HEK293 (cell line): ENCODE data around the gene MAP1B.

Experiments
- CTCF ChIA-PET: fragments of 350-600 bp; formaldehyde crosslinking; extraction: SDS; loops from one replicate; lab custom pipeline; 2021; ENCODE audit warnings: antibody characterized with exemption; lab: Yijun Ruan, JAX
- POLR2A ChIA-PET: fragments of 300-600 bp; formaldehyde crosslinking; extraction: SDS; loops from one replicate; lab custom pipeline; 2020; ENCODE audit warnings: antibody characterized with exemption, inconsistent platforms; lab: Yijun Ruan, JAX
- H3K27ac ChIP-seq: fragments of 200-500 bp; sonication (Bioruptor generic); 2 replicates; pipeline ENCODE4 v1.5.1; 2014; ENCODE audit warnings: low read depth, low read length, control low read depth, inconsistent platforms; ENCODE audit errors: extremely low read depth
- H3K36me3 ChIP-seq, 2 experiments: fragments of 200-500 bp in 1 of 2; sonication (Bioruptor generic) in 1 of 2; 1 replicate in 1 of 2; 2 replicates in 1 of 2; pipeline ENCODE4 v1.5.1; 2014 to 2017; ENCODE audit warnings: inconsistent platforms in 2 of 2, low read length in 2 of 2; ENCODE audit not compliant: control insufficient read depth in 2 of 2, insufficient read depth in 1 of 2
- H3K4me1 ChIP-seq: fragments of 200-500 bp; sonication (Bioruptor generic); 2 replicates; pipeline ENCODE4 v1.5.1; 2014; ENCODE audit warnings: mild to moderate bottlenecking, low read length, inconsistent platforms; ENCODE audit not compliant: control insufficient read depth, insufficient read depth
- H3K4me3 ChIP-seq: 2 replicates; pipeline ENCODE4 v1.5.1; 2011; ENCODE audit warnings: low read depth, mild to moderate bottlenecking, control low read depth, low read length, moderate library complexity
- H3K9me3 ChIP-seq: fragments of 200-500 bp; sonication (Bioruptor generic); 2 replicates; pipeline ENCODE4 v1.5.1; 2014; ENCODE audit warnings: low read depth, low read length, inconsistent platforms; ENCODE audit not compliant: control insufficient read depth, insufficient read depth
- GLIS2 ChIP-seq: fragments of 450-650 bp; formaldehyde crosslinking; IDR thresholded peaks from 2 replicates; pipeline ENCODE4 v1.5.1; 2016; ENCODE audit warnings: missing biosample characterization, missing genetic modification characterization
- KLF7 ChIP-seq: fragments of 450-650 bp; formaldehyde crosslinking; IDR thresholded peaks from 2 replicates; pipeline ENCODE4 v1.5.1; 2016; ENCODE audit warnings: missing biosample characterization, missing genetic modification characterization, borderline replicate concordance
- MZF1 ChIP-seq: fragments of 450-650 bp; formaldehyde crosslinking; IDR thresholded peaks from 2 replicates; pipeline ENCODE4 v1.5.1; 2017; ENCODE audit warnings: missing biosample characterization, missing genetic modification characterization, borderline replicate concordance
- OSR2 ChIP-seq: fragments of 450-650 bp; formaldehyde crosslinking; IDR thresholded peaks from 2 replicates; pipeline ENCODE4 v1.5.1; 2016; ENCODE audit warnings: missing biosample characterization, missing genetic modification characterization
- SP2 ChIP-seq: fragments of 450-650 bp; formaldehyde crosslinking; IDR thresholded peaks from 2 replicates; pipeline ENCODE4 v1.5.1; 2016; ENCODE audit warnings: missing biosample characterization, missing genetic modification characterization
- ZBTB1 ChIP-seq: fragments of 450-650 bp; formaldehyde crosslinking; IDR thresholded peaks from 2 replicates; pipeline ENCODE4 v1.5.1; 2016; ENCODE audit warnings: missing biosample characterization, missing genetic modification characterization
- ZFP37 ChIP-seq: fragments of 450-650 bp; formaldehyde crosslinking; IDR thresholded peaks from 2 replicates; pipeline ENCODE4 v1.5.1; 2016; ENCODE audit warnings: missing biosample characterization, missing genetic modification characterization
- ZFP69B ChIP-seq: fragments of 450-650 bp; formaldehyde crosslinking; IDR thresholded peaks from 2 replicates; pipeline ENCODE4 v1.5.1; 2016; ENCODE audit warnings: missing biosample characterization, missing genetic modification characterization
- ZNF221 ChIP-seq: fragments of 450-650 bp; formaldehyde crosslinking; IDR thresholded peaks from 2 replicates; pipeline ENCODE4 v1.5.1; 2017; ENCODE audit warnings: missing biosample characterization, missing genetic modification characterization, borderline replicate concordance
- ZNF239 ChIP-seq: fragments of 450-650 bp; formaldehyde crosslinking; IDR thresholded peaks from 2 replicates; pipeline ENCODE4 v1.5.1; 2016; ENCODE audit warnings: missing biosample characterization, missing genetic modification characterization
- ZNF24 ChIP-seq: fragments of 450-650 bp; formaldehyde crosslinking; IDR thresholded peaks from 2 replicates; pipeline ENCODE4 v1.5.1; 2016; ENCODE audit warnings: missing biosample characterization, missing genetic modification characterization
- ZNF248 ChIP-seq: fragments of 450-650 bp; formaldehyde crosslinking; IDR thresholded peaks from 2 replicates; pipeline ENCODE4 v1.5.1; 2017; ENCODE audit warnings: missing biosample characterization, missing genetic modification characterization
- ZNF514 ChIP-seq: fragments of 450-650 bp; formaldehyde crosslinking; IDR thresholded peaks from 2 replicates; pipeline ENCODE4 v1.5.1; 2016; ENCODE audit warnings: missing biosample characterization, missing genetic modification characterization
- ZNF548 ChIP-seq: fragments of 450-650 bp; formaldehyde crosslinking; IDR thresholded peaks from 2 replicates; pipeline ENCODE4 v1.5.1; 2016; ENCODE audit warnings: missing biosample characterization, missing genetic modification characterization
- ZNF626 ChIP-seq: fragments of 450-650 bp; sonication (Bioruptor Pico); formaldehyde crosslinking; IDR thresholded peaks from 2 replicates; pipeline ENCODE4 v1.5.1; 2018; ENCODE audit warnings: missing biosample characterization, missing genetic modification characterization, inconsistent platforms
- ZNF639 ChIP-seq: fragments of 450-650 bp; formaldehyde crosslinking; IDR thresholded peaks from 2 replicates; pipeline ENCODE4 v1.5.1; 2016; ENCODE audit warnings: missing biosample characterization, missing genetic modification characterization
- ZSCAN30 ChIP-seq: fragments of 450-650 bp; IDR thresholded peaks from 2 replicates; pipeline ENCODE4 v1.5.1; 2018; ENCODE audit warnings: missing biosample characterization, mild to moderate bottlenecking, missing genetic modification characterization, moderate library complexity
- TF ChIP-seq, protein P1 (sequence below): fragments of 450-650 bp; formaldehyde crosslinking; IDR thresholded peaks from 2 replicates; pipeline ENCODE4 v1.5.1; 2016; ENCODE audit warnings: missing biosample characterization, missing genetic modification characterization
- TF ChIP-seq, protein P2 (sequence below): fragments of 450-650 bp; formaldehyde crosslinking; IDR thresholded peaks from 2 replicates; pipeline ENCODE4 v1.5.1; 2017; ENCODE audit warnings: missing biosample characterization, mild to moderate bottlenecking, missing genetic modification characterization, moderate library complexity
- TF ChIP-seq, protein P3 (sequence below): fragments of 450-650 bp; formaldehyde crosslinking; IDR thresholded peaks from 2 replicates; pipeline ENCODE4 v1.5.1; 2016; ENCODE audit warnings: missing biosample characterization, missing genetic modification characterization

MAP1B gene

GRCh38 chr5:72179028-72179815 is 71.9 kb downstream of the MAP1B start:
- Histone ChIP-seq H3K4me1 (no peaks in the 10 kb centered on the region), H3K36me3 (peaks cover 0 to 7% of the 10 kb centered on the region in 2 experiments; a peak in 1 of 3 replicates), H3K4me3 (no peak overlapping the region), H3K27ac (no peak overlapping the region), H3K9me3 (no peaks in the 10 kb centered on the region)
- ChIA-PET POLR2A (no interaction called here), CTCF (interaction anchor here (0.7 kb wide), 1 partner anchor 46 kb away, joined by 3 read pairs; no protein-coding TSS in a partner anchor)
- TF ChIP-seq, protein P1, sequence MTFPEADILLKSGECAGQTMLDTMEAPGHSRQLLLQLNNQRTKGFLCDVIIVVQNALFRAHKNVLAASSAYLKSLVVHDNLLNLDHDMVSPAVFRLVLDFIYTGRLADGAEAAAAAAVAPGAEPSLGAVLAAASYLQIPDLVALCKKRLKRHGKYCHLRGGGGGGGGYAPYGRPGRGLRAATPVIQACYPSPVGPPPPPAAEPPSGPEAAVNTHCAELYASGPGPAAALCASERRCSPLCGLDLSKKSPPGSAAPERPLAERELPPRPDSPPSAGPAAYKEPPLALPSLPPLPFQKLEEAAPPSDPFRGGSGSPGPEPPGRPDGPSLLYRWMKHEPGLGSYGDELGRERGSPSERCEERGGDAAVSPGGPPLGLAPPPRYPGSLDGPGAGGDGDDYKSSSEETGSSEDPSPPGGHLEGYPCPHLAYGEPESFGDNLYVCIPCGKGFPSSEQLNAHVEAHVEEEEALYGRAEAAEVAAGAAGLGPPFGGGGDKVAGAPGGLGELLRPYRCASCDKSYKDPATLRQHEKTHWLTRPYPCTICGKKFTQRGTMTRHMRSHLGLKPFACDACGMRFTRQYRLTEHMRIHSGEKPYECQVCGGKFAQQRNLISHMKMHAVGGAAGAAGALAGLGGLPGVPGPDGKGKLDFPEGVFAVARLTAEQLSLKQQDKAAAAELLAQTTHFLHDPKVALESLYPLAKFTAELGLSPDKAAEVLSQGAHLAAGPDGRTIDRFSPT (tag by site-specific recombination): no peak
- TF ChIP-seq GLIS2 (tag by site-specific recombination) (no peak), ZNF239 (no peak), ZNF24 (tag by site-specific recombination) (no peak)

- H3K4me3 ChIP-seq: no peak overlapping the region
- CTCF ChIA-PET: interaction anchor here (0.5 kb wide), 1 partner anchor 86 kb away, joined by 3 read pairs; no protein-coding TSS in a partner anchor
- no peaks in the 10 kb centered on the region for H3K4me1 ChIP-seq
- H3K9me3 ChIP-seq: no peaks in the 10 kb centered on the region
- H3K27ac ChIP-seq: no peak overlapping the region
- TF ChIP-seq SP2 (tag by site-specific recombination) (no peak), ZFP69B (tag by site-specific recombination) (no peak), ZBTB1 (tag by site-specific recombination) (no peak), ZNF548 (no peak), ZNF248 (tag by site-specific recombination) (no peak), ZNF221 (tag by site-specific recombination) (no peak), ZNF514 (no peak)
- TF ChIP-seq, protein P2, sequence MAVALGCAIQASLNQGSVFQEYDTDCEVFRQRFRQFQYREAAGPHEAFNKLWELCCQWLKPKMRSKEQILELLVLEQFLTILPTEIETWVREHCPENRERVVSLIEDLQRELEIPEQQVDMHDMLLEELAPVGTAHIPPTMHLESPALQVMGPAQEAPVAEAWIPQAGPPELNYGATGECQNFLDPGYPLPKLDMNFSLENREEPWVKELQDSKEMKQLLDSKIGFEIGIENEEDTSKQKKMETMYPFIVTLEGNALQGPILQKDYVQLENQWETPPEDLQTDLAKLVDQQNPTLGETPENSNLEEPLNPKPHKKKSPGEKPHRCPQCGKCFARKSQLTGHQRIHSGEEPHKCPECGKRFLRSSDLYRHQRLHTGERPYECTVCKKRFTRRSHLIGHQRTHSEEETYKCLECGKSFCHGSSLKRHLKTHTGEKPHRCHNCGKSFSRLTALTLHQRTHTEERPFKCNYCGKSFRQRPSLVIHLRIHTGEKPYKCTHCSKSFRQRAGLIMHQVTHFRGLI: no peak
- TF ChIP-seq, protein P3, sequence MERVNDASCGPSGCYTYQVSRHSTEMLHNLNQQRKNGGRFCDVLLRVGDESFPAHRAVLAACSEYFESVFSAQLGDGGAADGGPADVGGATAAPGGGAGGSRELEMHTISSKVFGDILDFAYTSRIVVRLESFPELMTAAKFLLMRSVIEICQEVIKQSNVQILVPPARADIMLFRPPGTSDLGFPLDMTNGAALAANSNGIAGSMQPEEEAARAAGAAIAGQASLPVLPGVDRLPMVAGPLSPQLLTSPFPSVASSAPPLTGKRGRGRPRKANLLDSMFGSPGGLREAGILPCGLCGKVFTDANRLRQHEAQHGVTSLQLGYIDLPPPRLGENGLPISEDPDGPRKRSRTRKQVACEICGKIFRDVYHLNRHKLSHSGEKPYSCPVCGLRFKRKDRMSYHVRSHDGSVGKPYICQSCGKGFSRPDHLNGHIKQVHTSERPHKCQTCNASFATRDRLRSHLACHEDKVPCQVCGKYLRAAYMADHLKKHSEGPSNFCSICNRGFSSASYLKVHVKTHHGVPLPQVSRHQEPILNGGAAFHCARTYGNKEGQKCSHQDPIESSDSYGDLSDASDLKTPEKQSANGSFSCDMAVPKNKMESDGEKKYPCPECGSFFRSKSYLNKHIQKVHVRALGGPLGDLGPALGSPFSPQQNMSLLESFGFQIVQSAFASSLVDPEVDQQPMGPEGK: no peak
- TF ChIP-seq, all 188 proteins: peak for 0
- POLR2A ChIA-PET: no interaction called here
- H3K36me3 ChIP-seq: peaks cover 0 to 10% of the 10 kb centered on the region in 2 experiments; a peak in 1 of 3 replicates
These were observed 72.7 kb downstream of the MAP1B start for GRCh38 chr5:72179816-72180440.

DNA sequence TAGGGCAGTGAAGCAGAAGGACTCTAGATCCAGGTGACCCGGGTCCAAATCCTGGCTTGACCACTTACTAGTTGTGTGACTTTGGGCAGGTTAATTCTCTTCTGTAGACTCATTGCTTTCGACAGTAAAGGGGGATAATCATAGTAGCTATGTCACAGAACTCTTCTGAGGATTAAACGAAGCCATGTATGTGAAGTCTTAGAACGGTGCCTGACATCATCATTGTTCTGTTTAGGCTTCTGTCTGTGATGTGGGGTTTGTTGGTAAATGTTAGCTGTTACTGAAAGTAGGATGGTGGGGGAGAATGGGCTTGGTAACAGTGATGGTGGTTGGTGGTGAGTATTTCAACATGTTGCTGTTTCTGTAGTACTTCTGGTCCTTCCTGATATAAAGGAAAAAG is 73.7 kb downstream of the MAP1B start:
- Histone ChIP-seq H3K36me3 (peaks cover 0 to 18% of the 10 kb centered on the region in 2 experiments; a peak in 2 of 3 replicates), H3K27ac (no peak overlapping the region), H3K9me3 (no peaks in the 10 kb centered on the region), H3K4me1 (no peaks in the 10 kb centered on the region), H3K4me3 (no peak overlapping the region)
- POLR2A ChIA-PET: no interaction called here
- TF ChIP-seq OSR2 (tag by site-specific recombination): no peak
- TF ChIP-seq MZF1 (tag by site-specific recombination): no peak
- no peak for TF ChIP-seq KLF7
- no peak for TF ChIP-seq ZNF24 (tag by site-specific recombination)
- no peak for TF ChIP-seq ZNF639 (tag by site-specific recombination)
- no peak for TF ChIP-seq ZFP37 (tag by site-specific recombination)
- TF ChIP-seq ZSCAN30: no peak
- TF ChIP-seq ZNF626 (tag by site-specific recombination): no peak
- CTCF ChIA-PET: interaction anchor here (0.6 kb wide), 1 partner anchor 29 kb away, joined by 3 read pairs; no protein-coding TSS in a partner anchor
